NCI-H2107 treated with DMSO at 0.1 percent for 48 hours (cell line): ENCODE data around the gene NOTCH1.

ENCODE experiments used
- DNase-seq: peaks from one replicate; lab custom pipeline; 2025; ENCODE audit not compliant: unreplicated experiment; lab: John Stamatoyannopoulos, UW

Gene NOTCH1

GRCh38 chr9:136532799-136533774 is 12.8 kb downstream of the NOTCH1 start:
- DNase-seq, result no peak

GRCh38 chr9:136531904-136532798 is 13.7 kb downstream of the NOTCH1 start:
- DNase-seq, result no peak

- no peak for DNase-seq
Measured at GRCh38 chr9:136531186-136531903, 14.5 kb downstream of the NOTCH1 start.

- DNase-seq, result no peak
Measured at GRCh38 chr9:136530461-136531089, 15.3 kb downstream of the NOTCH1 start.

- no peak for DNase-seq
Measured at GRCh38 chr9:136529516-136530460, 16.1 kb downstream of the NOTCH1 start.

GRCh38 chr9:136528716-136529341 is 17.0 kb downstream of the NOTCH1 start:
- no peak for DNase-seq

- peak; percentile 86 for DNase-seq
Measured at GRCh38 chr9:136527721-136528710, 17.8 kb downstream of the NOTCH1 start.

GRCh38 chr9:136527131-136527530 is 18.7 kb downstream of the NOTCH1 start:
- DNase-seq, result no peak

GRCh38 chr9:136526625-136527066 is 19.2 kb downstream of the NOTCH1 start:
- peak; percentile 35 for DNase-seq

- no peak for DNase-seq
Measured at GRCh38 chr9:136525841-136526499, 19.9 kb downstream of the NOTCH1 start.

GRCh38 chr9:136525207-136525606 is 20.6 kb downstream of the NOTCH1 start:
- DNase-seq, result no peak

GRCh38 chr9:136522314-136523237 is 23.3 kb downstream of the NOTCH1 start:
- no peak for DNase-seq

GRCh38 chr9:136521537-136521936 is 24.3 kb downstream of the NOTCH1 start:
- no peak for DNase-seq

GRCh38 chr9:136520053-136520540 is 25.8 kb downstream of the NOTCH1 start:
- DNase-seq, result no peak

- DNase-seq, result no peak
Measured at GRCh38 chr9:136519263-136520052, 26.4 kb downstream of the NOTCH1 start.
